Uterus (tissue), 2 donors: ENCODE data around the gene CDKN2AIP.

ENCODE experiments used
- CTCF ChIP-seq, 4 experiments: fragments of 200-600 bp in 2 of 4; fragments of 450-650 bp in 2 of 4; sonication (generic) in 2 of 4; IDR thresholded peaks; one replicate each; pipeline ENCODE4 v1.5.1; 2016 to 2019; ENCODE audit warnings: antibody characterized with exemption in 4 of 4, mild to moderate bottlenecking in 2 of 4, moderate library complexity in 1 of 4
- POLR2A ChIP-seq, 2 donors: fragments of 450-650 bp; IDR thresholded peaks; one replicate each; pipeline ENCODE4 v1.6.1; 2016; ENCODE audit warnings: antibody characterized with exemption in 2 of 2, mild to moderate bottlenecking in 1 of 2, moderate library complexity in 1 of 2

GRCh38 chr4:183470821-183471220, 26.4 kb downstream of the CDKN2AIP start:
- TF ChIP-seq POLR2A (IDR thresholded peaks at IDR 0.05) = no peak
- no peak for TF ChIP-seq CTCF (IDR thresholded peaks at IDR 0.05)
